Common myeloid progenitor, CD34-positive (primary cell): ENCODE data around the gene CYP1A1.

Source experiments
- CTCF ChIA-PET: fragments of 350-600 bp; sonication (Branson Sonifier 250); formaldehyde crosslinking; loops from one replicate; lab custom pipeline; 2021; ENCODE audit warnings: antibody characterized with exemption; lab: Charles Lee
- POLR2A ChIA-PET: fragments of 350-600 bp; sonication (Branson Sonifier 250); formaldehyde crosslinking; loops from one replicate; lab custom pipeline; 2021; ENCODE audit warnings: antibody characterized with exemption; lab: Charles Lee
- DNase-seq, 3 donors: peaks; one replicate each; pipeline versions ENCODE4 v3.0.0 to v3.0.0-alpha.2; 2013
- H3K27ac ChIP-seq, 2 experiments: 1 replicate in 1 of 2; 2 replicates in 1 of 2; pipeline ENCODE4 v1.7.0; 2013; ENCODE audit warnings: inconsistent platforms in 2 of 2, low read length in 2 of 2, mild to moderate bottlenecking in 2 of 2, low read depth in 1 of 2, moderate library complexity in 1 of 2; ENCODE audit not compliant: severe bottlenecking in 2 of 2, insufficient read depth in 1 of 2, poor library complexity in 1 of 2
- H3K27me3 ChIP-seq, 5 experiments: replicated peaks in 2 of 5; 1 replicate in 3 of 5; 2 replicates in 2 of 5; pipeline versions ENCODE4 v1.6.1 to v1.7.0; 2013; ENCODE audit warnings: low read length in 4 of 5, mild to moderate bottlenecking in 2 of 5, moderate library complexity in 2 of 5, inconsistent platforms in 1 of 5; ENCODE audit not compliant: insufficient read depth in 5 of 5, control insufficient read depth in 4 of 5
- H3K36me3 ChIP-seq, 4 experiments: 1 replicate in 2 of 4; 2 replicates in 2 of 4; pipeline versions ENCODE4 v1.6.1 to v1.7.0; 2013; ENCODE audit warnings: low read length in 3 of 4, control low read depth in 1 of 4, mild to moderate bottlenecking in 1 of 4; ENCODE audit not compliant: control insufficient read depth in 4 of 4, insufficient read depth in 4 of 4
- H3K4me1 ChIP-seq, 4 experiments: 1 replicate in 3 of 4; 2 replicates in 1 of 4; pipeline versions ENCODE4 v1.6.1 to v1.7.1; 2013; ENCODE audit warnings: low read length in 3 of 4, mild to moderate bottlenecking in 3 of 4, control low read depth in 1 of 4, inconsistent platforms in 1 of 4, moderate library complexity in 1 of 4; ENCODE audit not compliant: control insufficient read depth in 4 of 4, insufficient read depth in 4 of 4; ENCODE audit errors: control extremely low read depth in 1 of 4
- H3K4me3 ChIP-seq, 7 experiments: 1 replicate in 4 of 7; 2 replicates in 3 of 7; pipeline versions ENCODE4 v1.5.1 to v1.7.0; 2013; ENCODE audit warnings: mild to moderate bottlenecking in 7 of 7, low read length in 6 of 7, moderate library complexity in 6 of 7, inconsistent platforms in 2 of 7, low read depth in 2 of 7, control low read depth in 1 of 7; ENCODE audit not compliant: insufficient read depth in 4 of 7, control insufficient read depth in 1 of 7; ENCODE audit errors: extremely low read depth in 1 of 7
- H3K9me3 ChIP-seq, 5 experiments: 1 replicate in 4 of 5; 2 replicates in 1 of 5; pipeline versions ENCODE4 v1.6.1 to v1.7.1; 2013; ENCODE audit warnings: low read length in 4 of 5, mild to moderate bottlenecking in 2 of 5, inconsistent platforms in 1 of 5, low read depth in 1 of 5, moderate library complexity in 1 of 5; ENCODE audit not compliant: control insufficient read depth in 4 of 5, insufficient read depth in 2 of 5; ENCODE audit errors: control extremely low read depth in 1 of 5
- WGBS: methylation state at CpG from one replicate; pipeline ENCODE4 v1.1.5; 2013; ENCODE audit not compliant: insufficient coverage; 5-methylcytosine and 5-hydroxymethylcytosine counted together

Gene CYP1A1

DNA sequence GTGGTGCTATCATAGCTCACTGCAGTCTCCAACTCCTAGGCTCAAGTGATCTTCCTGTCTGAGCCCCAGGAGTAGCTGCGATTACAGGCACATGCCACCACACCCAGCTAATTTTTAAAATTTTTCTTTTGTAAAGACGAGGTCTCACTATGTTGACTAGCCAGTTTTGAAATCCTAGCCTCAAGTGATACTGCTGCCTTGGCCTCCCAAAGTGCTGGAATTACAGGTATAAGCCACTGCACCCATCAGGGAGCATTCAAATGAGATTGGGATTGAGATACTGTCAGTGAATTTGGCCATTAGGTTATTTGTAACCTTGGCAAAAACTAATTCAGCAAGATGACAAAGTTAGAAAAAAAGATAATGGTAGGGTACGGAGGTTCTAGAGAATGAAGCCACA is 51.2 kb downstream of the CYP1A1 start:
- CTCF ChIA-PET, result interaction anchor here (0.5 to 1.0 kb wide), 2 partner anchors 14 to 40 kb away, joined by 3 read pairs; no protein-coding TSS in a partner anchor
- Histone ChIP-seq H3K36me3 (peaks cover 4 to 33% (median 25%) of the 10 kb centered on the region in 4 experiments), H3K9me3 (no peaks in the 10 kb centered on the region), H3K4me1 (no peaks in the 10 kb centered on the region), H3K4me3 (no peak overlapping the region), H3K27ac (no peak overlapping the region), H3K27me3 (no peaks in the 10 kb centered on the region)
- WGBS, result 83% methylated on average over 2 of the region's 3 CpGs
- DNase-seq, result no peak
- POLR2A ChIA-PET, result no interaction called here

DNA sequence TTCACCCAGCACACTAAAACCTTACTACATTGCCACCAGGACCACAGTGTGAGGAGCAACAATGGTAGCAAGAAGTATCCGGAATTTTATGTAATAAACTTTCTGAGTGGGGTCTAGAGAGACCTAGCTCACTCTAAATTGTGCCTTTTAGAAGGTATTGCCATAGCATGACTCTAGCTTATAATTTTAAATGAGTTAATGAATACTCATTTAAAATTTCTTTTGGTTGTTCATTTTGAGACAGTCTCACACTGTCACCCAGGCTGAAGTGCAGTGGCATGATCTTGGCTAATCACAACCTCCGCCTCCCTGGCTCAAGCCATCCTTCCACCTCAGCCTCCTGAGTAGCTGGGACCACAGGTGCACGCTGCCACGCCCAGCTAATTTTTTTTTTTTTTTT is 55.7 kb downstream of the CYP1A1 start:
- H3K27me3 ChIP-seq, result no peaks in the 10 kb centered on the region
- POLR2A ChIA-PET, result interaction anchor here (0.6 kb wide), 1 partner anchor 17 kb away, joined by 5 read pairs; no protein-coding TSS in a partner anchor
- peaks cover 9 to 40% (median 26%) of the 10 kb centered on the region in 4 experiments for H3K36me3 ChIP-seq
- no peak overlapping the region for H3K4me3 ChIP-seq
- peaks cover 0 to 3% (median 0%) of the 10 kb centered on the region in 4 experiments for H3K4me1 ChIP-seq
- H3K9me3 ChIP-seq, result no peaks in the 10 kb centered on the region
- H3K27ac ChIP-seq, result no peak overlapping the region
- WGBS, result 92% methylated on average over 2 of the region's 4 CpGs
- CTCF ChIA-PET, result interaction anchor here (0.6 to 1.5 kb wide), 5 partner anchors 15 to 101 kb away, joined by 3 to 4 read pairs (median 3); no protein-coding TSS in a partner anchor
- no peak for DNase-seq
